GM20431 (cell line): Measurements from ENCODE around the gene SNORC.

Experiments used
- in situ Hi-C: fragments of 300-500 bp; cut with MseI, MboI; formaldehyde crosslinking; loops from one replicate; pipeline ENCODE4 v1.15.0; 2020; ENCODE audit warnings: low sequenced_read_pairs; ENCODE audit not compliant: unreplicated experiment

SNORC gene

DNA sequence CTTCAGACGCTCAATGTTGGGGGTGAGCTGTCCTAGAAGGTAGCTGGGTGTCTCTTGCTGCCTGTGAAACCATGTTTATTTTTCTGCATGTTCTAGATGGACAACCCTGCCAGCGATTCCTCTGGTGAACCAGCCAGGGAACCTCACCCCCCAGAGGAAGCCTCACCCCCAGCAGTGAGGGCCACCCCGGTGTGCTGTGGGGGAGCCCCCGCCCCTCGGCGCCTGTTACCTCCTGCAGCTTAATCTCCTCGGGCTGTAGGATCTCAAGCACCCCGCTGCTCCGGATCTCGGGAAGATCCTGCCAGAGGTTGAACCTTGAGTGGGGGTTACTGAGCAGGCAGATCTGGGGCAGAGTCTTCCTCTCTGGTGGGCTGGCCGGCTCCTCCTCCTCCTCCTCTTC lies 50.0 kb downstream of the SNORC start:
- in situ Hi-C loops: no loop called here

DNA sequence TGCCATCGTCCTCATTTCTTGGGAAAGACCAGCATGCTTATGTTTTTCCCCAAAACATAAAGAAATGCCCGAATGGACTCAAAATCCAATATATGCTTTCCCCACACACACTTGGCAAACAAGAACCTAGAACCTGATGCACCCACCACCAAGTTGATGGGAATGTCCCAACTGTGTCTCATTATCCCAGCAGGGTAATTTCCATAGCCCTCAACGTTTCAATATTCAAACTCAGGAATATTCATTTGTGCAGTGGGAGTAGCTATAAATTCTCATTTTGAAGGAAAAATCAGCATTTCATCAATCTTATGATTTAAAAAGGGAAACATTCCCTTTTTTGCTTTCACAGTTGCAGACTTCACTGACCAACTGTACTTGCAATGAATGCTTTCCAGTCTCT lies 50.7 kb downstream of the SNORC start:
- in situ Hi-C loops: no loop called here

DNA sequence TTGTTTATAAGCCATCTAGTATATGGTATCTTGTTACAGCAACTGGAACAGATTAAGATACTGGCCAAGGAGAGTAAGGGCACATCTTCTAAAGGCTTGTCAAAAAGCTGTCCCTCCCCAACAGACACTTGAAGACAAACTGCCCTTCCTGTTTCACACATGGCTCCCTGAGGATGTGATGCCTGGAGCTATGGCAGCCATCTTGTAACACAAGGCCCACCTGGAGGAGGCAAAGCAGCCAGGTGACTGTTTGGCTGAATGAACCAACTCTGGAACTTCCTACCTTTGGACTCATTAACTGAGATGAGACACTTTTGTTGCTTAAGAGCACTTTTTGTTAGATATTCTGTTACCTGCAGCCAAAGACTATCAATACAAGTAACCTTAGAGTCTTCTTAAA lies 54.4 kb downstream of the SNORC start:
- in situ Hi-C loops: no loop called here

DNA sequence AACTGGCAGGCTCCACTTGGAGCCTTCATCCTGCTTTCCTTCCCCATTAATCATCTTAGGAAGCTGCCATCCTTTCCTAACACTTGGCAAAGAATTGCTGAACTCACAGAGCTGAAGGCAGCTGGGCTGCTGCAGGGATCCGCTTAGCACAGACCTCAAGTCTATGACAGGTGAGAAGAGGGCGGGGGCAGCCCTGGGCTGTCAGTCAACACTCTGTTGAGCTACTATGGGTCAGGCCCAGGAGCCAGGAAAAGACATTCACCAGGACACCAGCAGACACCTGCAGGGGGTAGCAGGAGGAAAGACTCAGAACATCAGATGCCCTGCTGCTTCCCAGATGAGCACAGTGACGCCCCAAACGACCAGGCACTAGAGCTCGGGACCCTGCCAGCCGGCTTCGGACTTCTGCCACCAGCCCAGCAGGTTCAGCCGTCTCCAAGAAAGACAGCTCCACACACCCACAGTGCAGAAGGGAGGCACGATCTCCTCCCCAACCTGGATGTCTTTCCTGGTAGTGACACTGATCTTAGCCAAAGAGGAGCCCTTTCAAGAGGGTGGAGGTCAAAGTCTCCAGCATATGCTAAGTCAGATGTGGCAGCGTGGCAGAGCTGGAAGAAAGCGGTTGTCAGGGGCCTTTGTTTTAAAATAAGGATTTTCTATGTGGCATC lies 55.2 kb downstream of the SNORC start:
- in situ Hi-C loops: no loop called here

GRCh38 chr2:232925821-232926156 lies 55.7 kb downstream of the SNORC start:
- in situ Hi-C loops: no loop called here

GRCh38 chr2:232926431-232926939 lies 56.4 kb downstream of the SNORC start:
- in situ Hi-C loops: no loop called here

DNA sequence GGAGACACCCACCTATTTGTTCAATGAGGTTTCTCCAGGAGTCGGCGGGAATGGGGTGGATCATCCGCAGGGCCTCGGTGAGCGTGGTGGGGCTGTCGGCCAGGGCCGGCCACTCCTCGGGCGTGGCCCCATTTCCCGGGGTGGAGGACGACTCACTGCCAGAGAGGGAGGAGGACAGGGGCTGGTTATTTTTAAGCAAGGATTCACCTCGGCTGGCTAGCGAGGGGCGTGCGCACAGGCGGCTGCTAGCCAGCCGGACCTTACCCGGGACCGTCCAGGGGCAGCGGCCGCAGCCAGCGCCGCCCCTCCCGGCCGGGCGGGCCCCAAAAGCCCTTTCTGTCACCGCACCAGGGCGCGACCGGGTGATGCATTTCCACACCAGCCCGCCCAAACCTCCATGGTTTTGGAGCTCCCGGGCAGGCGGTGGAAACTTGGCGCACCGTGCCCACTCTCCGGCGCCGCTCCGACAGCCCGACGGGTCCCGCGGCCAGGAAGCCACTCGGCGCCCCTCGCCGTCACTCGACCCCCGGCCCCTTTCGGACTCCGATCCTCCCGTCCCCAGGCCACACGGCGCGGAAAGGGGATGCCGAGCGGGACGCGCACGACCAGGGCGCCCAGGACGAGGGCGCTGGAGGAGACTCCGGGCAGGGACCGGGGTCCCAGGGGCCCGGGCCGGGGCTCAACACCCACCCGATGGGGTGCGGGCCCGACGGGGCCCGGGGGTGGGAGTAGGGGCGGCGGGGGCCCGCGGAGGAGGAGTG lies 57.1 kb downstream of the SNORC start:
- in situ Hi-C loops: no loop called here

DNA sequence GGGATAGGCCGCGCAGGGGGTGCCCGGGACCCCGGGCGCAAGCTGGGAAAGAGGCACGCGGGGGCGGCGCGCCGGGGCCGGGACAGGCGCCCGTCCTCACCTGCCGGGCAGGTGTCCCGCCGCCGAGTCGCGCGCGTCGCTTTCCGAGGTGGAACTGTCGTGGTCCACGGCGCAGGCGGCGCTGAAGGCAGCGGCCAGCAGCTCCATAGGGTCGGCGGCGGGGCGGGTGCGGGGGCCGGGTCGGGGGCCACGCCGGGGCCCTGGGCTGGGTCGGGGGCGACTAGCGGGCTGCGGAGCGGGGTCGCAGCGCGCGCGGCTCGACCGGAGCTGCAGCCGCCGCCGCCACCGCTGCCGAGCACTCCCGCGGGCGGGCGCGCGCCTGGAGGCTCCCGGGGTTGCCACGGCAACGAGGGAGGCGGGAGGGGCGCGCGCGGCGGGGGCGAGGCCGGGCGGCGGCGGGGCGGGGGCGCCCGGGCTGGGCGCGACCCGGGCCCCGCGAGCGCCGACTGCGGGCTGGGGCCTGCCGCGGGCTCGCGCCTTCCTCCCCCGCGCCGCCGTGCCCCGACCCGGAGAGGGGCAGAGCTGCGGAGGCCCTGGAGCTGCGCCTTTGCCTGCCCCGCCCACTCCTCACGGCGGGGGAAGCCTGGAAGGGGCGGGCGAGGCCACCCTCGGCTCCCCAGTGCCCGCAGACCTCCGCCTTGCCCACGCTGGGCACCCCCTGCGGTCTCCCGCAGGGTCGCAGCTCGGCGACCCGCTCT lies 57.9 kb downstream of the SNORC start:
- in situ Hi-C loops: no loop called here
